NCI-H526 (cell line): Measurements from ENCODE around the gene CCND2.

Source experiments
- DNase-seq, 2 experiments: peaks; one replicate each; lab custom pipeline; 2025; lab: John Stamatoyannopoulos, UW

Gene CCND2

DNA sequence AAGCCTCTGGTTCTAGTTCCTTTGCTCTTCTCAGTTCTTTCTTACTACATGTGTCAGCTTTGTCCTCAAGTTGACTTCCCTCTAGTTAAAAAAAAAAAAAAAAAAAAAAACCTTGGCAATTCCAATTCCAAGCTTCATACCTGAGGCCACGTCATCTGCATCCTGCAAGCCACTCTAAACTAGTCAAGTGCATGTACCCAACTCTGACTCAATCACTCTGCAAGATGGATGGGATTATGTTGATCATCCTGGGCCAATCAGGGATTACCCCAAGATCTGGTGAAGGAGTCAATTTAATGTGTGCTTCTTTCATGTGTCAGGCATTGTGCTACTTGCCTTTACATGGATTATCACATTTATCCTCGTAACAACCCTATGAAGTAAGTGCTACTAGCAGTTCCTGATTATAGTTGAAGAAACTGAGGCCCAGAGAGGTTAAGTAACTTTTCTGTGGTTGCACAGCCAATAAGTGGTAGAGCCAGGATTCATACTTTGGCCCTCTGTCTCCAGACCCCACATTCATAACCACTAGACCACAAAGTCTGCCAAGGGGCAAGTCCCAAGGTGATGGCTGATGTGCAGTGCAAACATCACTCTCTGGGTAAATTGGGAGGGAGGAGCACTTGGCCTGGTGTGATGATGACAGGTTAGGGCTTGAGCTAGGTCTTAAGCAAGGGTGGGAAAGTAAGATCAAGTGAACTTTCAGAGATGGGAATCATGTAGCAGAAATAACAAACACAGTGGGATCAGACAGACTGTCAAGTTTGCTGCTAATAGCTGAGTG is 17.3 kb upstream of the CCND2 start:
- DNase-seq, result no peak

DNA sequence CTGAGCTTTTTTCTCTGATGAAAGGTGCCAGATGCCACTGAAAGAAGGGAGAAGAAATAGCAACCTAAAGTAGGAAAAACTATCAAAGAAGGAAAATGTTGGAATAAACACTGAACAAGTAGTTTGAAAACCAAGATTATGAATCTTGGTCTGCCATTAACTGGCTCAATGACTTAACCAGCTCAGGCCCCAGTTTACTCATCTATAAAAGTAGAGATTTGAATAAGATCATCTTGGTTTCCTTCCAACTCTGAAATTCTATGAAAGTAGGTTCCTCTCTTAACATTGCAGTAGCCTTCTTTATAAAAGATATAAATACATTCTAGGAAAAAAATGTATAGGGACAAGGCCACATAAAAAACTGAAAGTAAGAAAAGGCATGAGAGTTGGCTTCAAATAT is 16.1 kb upstream of the CCND2 start:
- DNase-seq, result no peak

DNA sequence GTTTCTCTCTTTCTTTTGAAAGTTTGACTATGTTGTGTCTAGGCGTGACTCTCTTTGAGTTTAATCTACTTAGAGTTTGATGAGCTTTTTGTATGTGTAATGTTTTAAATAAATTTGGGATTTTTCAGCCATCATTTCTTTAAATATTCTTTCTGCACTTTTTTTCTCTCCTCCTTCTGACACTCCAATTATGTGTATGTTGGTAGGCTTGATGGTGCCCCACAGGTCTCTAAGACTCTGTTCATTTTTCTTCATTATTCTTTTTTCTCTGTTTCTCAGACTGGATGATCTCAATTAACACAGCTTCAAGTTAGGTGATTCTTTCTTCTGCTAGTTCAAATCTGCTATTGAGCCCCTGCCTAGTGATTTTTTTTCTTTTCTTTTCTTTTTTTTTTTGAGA is 14.5 kb upstream of the CCND2 start:
- no peak for DNase-seq

DNA sequence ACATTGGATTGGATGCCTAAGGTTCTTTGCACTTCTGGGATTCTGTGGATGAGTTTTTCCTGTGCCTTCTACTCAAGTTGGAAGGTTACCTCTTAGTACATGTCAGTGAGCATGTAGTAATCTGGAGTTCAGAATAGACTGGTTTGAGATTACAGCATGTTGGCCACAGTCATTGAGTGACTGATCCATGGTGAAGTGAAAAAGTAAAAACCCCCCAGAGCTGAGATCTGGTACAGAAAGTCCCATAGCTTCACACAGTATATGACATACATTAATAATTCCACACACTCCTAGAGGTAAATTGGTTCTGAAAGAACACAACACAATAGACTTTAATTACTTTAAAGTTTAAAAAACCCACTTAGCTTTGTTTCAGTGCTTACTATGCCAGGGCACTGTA is 11.9 kb upstream of the CCND2 start:
- no peak for DNase-seq

DNA sequence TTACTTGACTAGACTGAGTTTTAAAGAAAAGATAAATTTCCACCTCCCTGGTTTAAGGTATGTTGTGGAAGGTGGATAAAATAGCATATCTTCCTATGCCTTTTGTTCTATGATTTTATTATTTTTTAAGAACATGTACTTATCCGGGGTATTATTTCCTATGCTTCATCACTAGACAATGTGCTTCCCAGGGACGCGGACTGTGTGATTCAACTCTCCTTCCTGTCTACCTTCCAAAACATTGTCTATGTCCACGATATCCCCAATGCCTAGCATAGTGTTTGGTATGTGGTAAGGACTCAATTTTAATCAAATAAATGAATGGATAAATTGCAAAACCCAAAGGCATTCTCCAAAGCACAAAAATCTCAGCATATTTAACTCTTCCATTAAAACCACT is 8.3 kb upstream of the CCND2 start:
- DNase-seq, result no peak

DNA sequence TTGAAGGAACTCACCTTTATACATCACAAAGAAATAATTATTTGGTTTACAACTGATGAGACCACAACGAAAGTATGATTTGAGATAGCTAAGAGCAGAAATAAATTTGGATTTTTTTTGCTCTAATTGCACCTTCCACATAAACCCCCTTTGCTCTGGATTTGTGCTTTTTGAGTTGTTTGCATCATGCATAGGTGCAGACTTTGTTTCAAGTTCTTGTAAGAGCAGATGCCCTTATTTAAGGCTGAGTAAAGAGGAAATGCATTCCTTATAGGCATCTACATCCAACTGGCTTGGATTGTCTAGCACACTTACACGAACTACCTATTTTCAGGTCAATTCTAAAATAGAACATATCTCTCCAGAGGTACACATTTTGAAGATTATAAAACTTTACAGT is 6.6 kb upstream of the CCND2 start:
- no peak for DNase-seq

DNA sequence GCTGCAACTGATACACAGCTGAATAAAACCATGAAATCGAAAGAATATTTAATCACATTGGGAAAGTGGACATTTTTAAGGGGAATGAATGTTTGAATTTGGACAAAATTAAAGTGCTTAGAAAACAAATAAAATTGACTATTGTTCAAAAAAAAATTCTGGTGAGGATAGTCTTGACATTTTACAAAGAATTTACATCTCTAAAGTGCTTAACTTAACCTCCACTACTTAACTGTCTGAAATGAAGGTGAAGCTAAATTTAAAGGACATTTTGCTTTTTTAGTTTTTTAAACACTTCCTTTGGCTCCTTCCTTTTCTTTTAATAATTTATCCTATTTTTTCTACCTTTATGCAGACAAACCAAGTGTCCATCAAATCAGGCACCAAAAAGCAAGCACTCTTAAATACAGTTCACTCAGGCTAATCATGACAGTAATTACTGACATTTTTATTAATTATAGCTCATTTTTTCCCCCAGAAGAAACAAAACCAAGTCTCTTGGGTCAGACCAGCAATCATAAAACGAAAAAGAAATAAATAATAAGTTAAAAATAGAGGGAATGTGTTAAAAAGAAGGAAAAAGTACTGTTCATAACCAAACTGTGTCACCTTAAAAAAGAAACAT is 5.7 kb upstream of the CCND2 start:
- no peak for DNase-seq

GRCh38 chr12:4268329-4269181 is 5.0 kb upstream of the CCND2 start:
- DNase-seq, result peak in 1 of 2 experiments; percentile 14

GRCh38 chr12:4269279-4269991 is 4.1 kb upstream of the CCND2 start:
- peak in 1 of 2 experiments; percentile 30 for DNase-seq

GRCh38 chr12:4270016-4270830 is 3.3 kb upstream of the CCND2 start:
- no peak for DNase-seq

- DNase-seq, result no peak
These were observed 2.5 kb upstream of the CCND2 start for GRCh38 chr12:4270831-4271716.

DNA sequence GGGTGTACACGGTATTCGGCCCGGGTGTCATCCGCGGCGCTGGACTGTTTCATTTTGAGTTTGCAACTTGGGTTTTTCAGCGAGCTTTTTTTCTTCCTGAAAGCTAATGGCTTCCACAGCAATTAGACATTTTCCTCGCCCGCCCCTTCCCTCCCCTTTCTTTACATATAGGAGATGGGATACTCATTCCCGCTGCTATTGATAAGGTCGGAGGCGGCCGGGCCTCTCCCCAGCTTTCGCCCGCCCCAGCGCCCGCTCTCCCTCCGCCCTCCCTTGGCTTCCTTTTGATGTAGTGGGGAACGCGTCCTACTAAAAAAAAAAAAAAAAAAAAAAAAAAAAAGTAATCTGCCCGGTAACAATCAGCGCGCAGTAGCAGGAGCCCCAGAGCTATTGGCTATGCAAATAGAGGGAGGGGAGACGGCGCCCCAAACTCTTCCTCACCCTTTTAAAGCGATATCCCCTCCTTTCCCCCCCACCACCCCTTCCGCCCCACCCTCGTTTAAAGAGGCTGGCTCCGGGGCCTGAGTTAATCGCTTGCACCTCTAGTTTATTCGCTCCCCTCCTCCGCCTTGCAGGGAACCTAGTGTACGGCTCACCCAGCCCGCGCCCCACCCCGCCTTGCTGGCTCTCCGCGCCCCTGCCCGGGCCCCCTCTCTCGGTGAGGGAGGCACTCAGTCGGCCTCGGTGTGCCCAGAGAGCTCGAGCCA is 1.7 kb upstream of the CCND2 start:
- DNase-seq, result peak in 1 of 2 experiments; percentile 32

GRCh38 chr12:4272424-4273272 is 914 bp upstream of the CCND2 start:
- peak in 1 of 2 experiments; percentile 32 for DNase-seq

DNA sequence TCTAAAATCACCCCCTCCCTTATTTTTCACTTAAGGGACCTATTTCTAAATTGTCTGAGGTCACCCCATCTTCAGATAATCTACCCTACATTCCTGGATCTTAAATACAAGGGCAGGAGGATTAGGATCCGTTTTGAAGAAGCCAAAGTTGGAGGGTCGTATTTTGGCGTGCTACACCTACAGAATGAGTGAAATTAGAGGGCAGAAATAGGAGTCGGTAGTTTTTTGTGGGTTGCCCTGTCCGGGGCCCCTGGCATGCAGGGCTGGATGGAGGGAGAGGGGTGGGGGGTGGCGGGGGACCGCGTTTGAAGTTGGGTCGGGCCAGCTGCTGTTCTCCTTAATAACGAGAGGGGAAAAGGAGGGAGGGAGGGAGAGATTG is 300 bp upstream of the CCND2 start:
- no peak for DNase-seq

DNA sequence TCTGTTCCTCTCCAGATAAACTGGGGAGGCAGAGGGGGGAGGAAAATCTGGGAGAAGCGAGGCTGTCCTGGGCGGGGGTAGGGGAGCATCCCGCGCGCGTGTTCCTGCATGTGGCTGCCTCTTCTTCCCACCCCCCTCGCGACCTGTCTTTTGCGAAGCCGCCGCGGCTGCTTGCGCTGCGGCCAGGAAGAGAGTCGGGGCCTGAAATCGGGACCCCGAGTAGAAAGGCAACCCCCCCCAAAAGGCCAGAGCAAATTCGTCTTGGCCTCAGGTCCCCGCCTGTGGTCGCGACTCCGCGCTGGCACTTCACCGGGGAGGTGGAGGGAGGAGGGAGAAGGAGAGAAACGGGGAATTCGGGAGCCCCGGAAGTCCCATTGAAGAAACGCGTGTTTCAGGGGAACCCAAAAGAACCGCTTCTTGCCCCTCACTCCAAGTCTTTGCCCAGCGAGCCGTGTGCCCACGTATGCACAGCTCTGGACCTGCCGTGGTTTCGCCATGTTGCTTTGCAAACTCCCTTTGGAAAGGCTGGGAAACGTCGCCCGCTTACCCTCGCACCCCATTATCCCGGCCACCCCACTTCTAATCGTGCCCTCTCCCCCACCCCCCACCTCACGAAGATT is 944 bp downstream of the CCND2 start:
- no peak for DNase-seq

- no peak for DNase-seq
These were observed 1.7 kb downstream of the CCND2 start for GRCh38 chr12:4275016-4275869.

- peak in 1 of 2 experiments; percentile 18 for DNase-seq
These were observed 2.3 kb downstream of the CCND2 start for GRCh38 chr12:4275870-4276301.
